Measurements from ENCODE around the gene HOXC10. TPM values are rescaled to one million over a fixed set of nuclear protein-coding genes. Genes with fewer than 3 reads are reported as not detected.

Gene HOXC10
- total RNA-seq, 4 donors from 2014 or later: 1.3 to 12.4 (median 3.2) TPM; not detected in 1

- Histone ChIP-seq H3K27ac (no peak overlapping the region), H3K4me1 (peaks cover 0 to 5% of the 10 kb centered on the region in 2 donors), H3K36me3 (no peaks in the 10 kb centered on the region), H3K27me3 (peaks cover 28 to 48% of the 10 kb centered on the region in 2 donors), H3K4me3 (no peak overlapping the region), H3K9me3 (no peaks in the 10 kb centered on the region)
- intact Hi-C loops (cut with DNase I; ENCODE audit: low total_unique reads): no loop called here
- TF ChIP-seq, protein P1, sequence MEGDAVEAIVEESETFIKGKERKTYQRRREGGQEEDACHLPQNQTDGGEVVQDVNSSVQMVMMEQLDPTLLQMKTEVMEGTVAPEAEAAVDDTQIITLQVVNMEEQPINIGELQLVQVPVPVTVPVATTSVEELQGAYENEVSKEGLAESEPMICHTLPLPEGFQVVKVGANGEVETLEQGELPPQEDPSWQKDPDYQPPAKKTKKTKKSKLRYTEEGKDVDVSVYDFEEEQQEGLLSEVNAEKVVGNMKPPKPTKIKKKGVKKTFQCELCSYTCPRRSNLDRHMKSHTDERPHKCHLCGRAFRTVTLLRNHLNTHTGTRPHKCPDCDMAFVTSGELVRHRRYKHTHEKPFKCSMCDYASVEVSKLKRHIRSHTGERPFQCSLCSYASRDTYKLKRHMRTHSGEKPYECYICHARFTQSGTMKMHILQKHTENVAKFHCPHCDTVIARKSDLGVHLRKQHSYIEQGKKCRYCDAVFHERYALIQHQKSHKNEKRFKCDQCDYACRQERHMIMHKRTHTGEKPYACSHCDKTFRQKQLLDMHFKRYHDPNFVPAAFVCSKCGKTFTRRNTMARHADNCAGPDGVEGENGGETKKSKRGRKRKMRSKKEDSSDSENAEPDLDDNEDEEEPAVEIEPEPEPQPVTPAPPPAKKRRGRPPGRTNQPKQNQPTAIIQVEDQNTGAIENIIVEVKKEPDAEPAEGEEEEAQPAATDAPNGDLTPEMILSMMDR (IDR thresholded peaks at IDR 0.05): no peak
- DNase-seq: no peak
Observed at GRCh38 chr12:54001283-54002187, 16.6 kb downstream of the HOXC10 start.

GRCh38 chr12:54002278-54002914 lies 17.4 kb downstream of the HOXC10 start:
- Histone ChIP-seq H3K4me3 (no peak overlapping the region), H3K27me3 (peaks cover 28 to 45% of the 10 kb centered on the region in 2 donors), H3K9me3 (no peaks in the 10 kb centered on the region), H3K4me1 (peaks cover 0 to 5% of the 10 kb centered on the region in 2 donors), H3K36me3 (no peaks in the 10 kb centered on the region), H3K27ac (no peak overlapping the region)
- no peak for DNase-seq
- TF ChIP-seq, protein P1 (IDR thresholded peaks at IDR 0.05): no peak
- no peak for TF ChIP-seq POLR2A (IDR thresholded peaks at IDR 0.05)
- intact Hi-C loops (cut with DNase I; ENCODE audit: low total_unique reads): no loop called here

- Histone ChIP-seq H3K27me3 (peaks cover 28 to 41% of the 10 kb centered on the region in 2 donors), H3K36me3 (no peaks in the 10 kb centered on the region), H3K4me3 (no peak overlapping the region), H3K4me1 (peaks cover 0 to 5% of the 10 kb centered on the region in 2 donors), H3K27ac (no peak overlapping the region), H3K9me3 (no peaks in the 10 kb centered on the region)
- intact Hi-C loops (cut with DNase I; ENCODE audit: low total_unique reads): no loop called here
- TF ChIP-seq POLR2A (IDR thresholded peaks at IDR 0.05): no peak
- DNase-seq: no peak
Observed at GRCh38 chr12:54002915-54003389, 18.0 kb downstream of the HOXC10 start.

DNA sequence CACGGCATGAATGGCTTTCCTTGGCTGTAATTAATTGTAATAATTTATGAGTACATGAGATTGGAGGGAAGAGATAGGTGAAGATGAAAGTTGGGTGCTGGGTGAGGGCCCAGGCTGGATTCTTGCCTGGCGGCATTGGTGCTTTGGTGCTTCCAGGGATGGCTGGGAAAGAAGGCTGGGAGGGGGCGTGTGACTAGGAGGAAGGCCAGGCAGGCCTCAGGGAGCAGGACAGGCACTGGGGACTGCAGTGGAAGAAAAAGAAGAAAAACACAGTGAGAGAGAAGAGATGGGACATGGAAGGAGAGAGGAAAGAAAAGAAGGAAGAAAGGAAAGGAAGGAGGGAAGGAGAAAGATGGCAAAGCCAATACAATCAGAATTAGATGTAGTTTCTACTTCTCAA lies 18.7 kb downstream of the HOXC10 start:
- TF ChIP-seq POLR2A (IDR thresholded peaks at IDR 0.05): no peak
- TF ChIP-seq, protein P1 (IDR thresholded peaks at IDR 0.05): no peak
- Histone ChIP-seq H3K9me3 (no peaks in the 10 kb centered on the region), H3K27ac (no peak overlapping the region), H3K36me3 (no peaks in the 10 kb centered on the region), H3K4me3 (no peak overlapping the region), H3K4me1 (peaks cover 0 to 5% of the 10 kb centered on the region in 2 donors), H3K27me3 (peaks cover 28 to 40% of the 10 kb centered on the region in 2 donors)
- DNase-seq: no peak
- intact Hi-C loops (cut with DNase I; ENCODE audit: low total_unique reads): no loop called here

GRCh38 chr12:54004063-54004840 lies 19.3 kb downstream of the HOXC10 start:
- no peaks in the 10 kb centered on the region for H3K36me3 ChIP-seq
- peaks cover 23 to 35% of the 10 kb centered on the region in 2 donors for H3K27me3 ChIP-seq
- H3K27ac ChIP-seq: no peak overlapping the region
- H3K4me1 ChIP-seq: peaks cover 0 to 5% of the 10 kb centered on the region in 2 donors
- no peak overlapping the region for H3K4me3 ChIP-seq
- no peak for DNase-seq
- no peak for TF ChIP-seq POLR2A (IDR thresholded peaks at IDR 0.05)
- TF ChIP-seq, protein P1 (IDR thresholded peaks at IDR 0.05): peak in 1 of 4 experiments; percentile 15
- intact Hi-C loops (cut with DNase I; ENCODE audit: low total_unique reads): no loop called here
- no peaks in the 10 kb centered on the region for H3K9me3 ChIP-seq
